Endothelial cell (in vitro differentiated cells): ENCODE data around the gene TMEM184A. TPM values are rescaled to one million over a fixed set of nuclear protein-coding genes. Genes with fewer than 3 reads are reported as not detected.

ENCODE experiments used
- DNase-seq: peaks from one replicate; pipeline ENCODE4 v3.0.0; 2021; ENCODE audit warnings: low spot score
- H3K27ac Mint-ChIP-seq: one replicate; pipeline ENCODE4 v1.8.0; 2021; ENCODE audit warnings: mixed read lengths, inconsistent platforms; ENCODE audit not compliant: unreplicated experiment
- H3K27me3 Mint-ChIP-seq: one replicate; pipeline ENCODE4 v1.8.0; 2021; ENCODE audit warnings: mild to moderate bottlenecking, moderate library complexity, mixed read lengths, inconsistent platforms; ENCODE audit not compliant: unreplicated experiment
- H3K36me3 Mint-ChIP-seq: one replicate; pipeline ENCODE4 v1.8.0; 2021; ENCODE audit warnings: mild to moderate bottlenecking, low read depth, mixed read lengths, inconsistent platforms; ENCODE audit not compliant: unreplicated experiment
- H3K4me1 Mint-ChIP-seq: one replicate; pipeline ENCODE4 v1.8.0; 2021; ENCODE audit warnings: mild to moderate bottlenecking, mixed read lengths, inconsistent platforms; ENCODE audit not compliant: unreplicated experiment
- H3K4me3 Mint-ChIP-seq: one replicate; pipeline ENCODE4 v1.8.0; 2021; ENCODE audit warnings: mild to moderate bottlenecking, mixed read lengths, inconsistent platforms; ENCODE audit not compliant: unreplicated experiment
- H3K9me3 Mint-ChIP-seq: one replicate; pipeline ENCODE4 v1.8.0; 2021; ENCODE audit warnings: mixed read lengths, inconsistent platforms; ENCODE audit not compliant: unreplicated experiment
- total RNA-seq: library from RNA; stranded (reverse); fragmentation: NEBNext Ultra II Directional; extraction: Animal tissue kit (Norgen Biotek cat#: 25700); gene quantifications from one replicate; pipeline ENCODE4 v1.2.1, GENCODE V29; 2021; ENCODE audit not compliant: unreplicated experiment
- TF ChIP-seq, protein P1 (sequence below): fragments of 200-600 bp; sonication (generic); IDR thresholded peaks from one replicate; pipeline ENCODE4 v1.5.0; 2021; ENCODE audit warnings: antibody characterized with exemption; ENCODE audit not compliant: unreplicated experiment

The TMEM184A gene
- total RNA-seq, 1 donor from 2014 or later = 0.21 TPM

DNA sequence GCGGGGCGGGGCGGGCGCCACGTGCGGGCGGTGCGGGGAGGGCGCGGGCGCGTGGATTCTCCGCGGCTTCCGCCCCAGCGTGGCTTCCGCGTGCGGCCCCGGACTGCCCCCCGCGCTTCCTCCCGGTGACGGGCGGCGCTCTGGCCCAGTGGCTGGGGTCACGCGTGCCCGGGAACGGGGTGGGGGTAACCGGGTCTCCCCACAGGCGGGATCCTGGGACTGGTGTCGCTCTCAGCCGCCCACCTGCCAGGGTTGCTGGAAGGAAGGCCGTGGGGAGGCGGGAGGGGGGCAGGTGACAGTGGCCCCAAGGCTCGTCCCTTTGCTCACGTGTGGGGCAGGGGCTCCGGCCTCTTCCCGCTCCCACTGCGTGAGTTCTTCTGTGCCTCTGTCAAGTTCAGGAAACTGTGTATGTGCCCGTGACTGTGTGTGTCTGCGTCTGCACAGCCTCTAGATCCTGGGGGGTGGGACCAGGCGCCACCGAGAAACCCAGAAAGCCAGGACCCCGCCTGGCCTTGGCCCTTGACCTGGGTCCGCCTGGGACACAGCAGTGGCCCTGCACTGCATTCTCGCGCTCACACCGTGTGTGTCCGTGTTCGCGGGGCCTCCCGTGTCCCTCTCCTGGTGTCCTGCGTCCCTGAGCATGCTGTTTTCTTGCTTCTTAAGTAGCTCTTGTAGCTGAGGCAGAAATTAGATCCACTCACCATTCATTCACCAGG lies 24.6 kb downstream of the TMEM184A start:
- TF ChIP-seq, protein P1, sequence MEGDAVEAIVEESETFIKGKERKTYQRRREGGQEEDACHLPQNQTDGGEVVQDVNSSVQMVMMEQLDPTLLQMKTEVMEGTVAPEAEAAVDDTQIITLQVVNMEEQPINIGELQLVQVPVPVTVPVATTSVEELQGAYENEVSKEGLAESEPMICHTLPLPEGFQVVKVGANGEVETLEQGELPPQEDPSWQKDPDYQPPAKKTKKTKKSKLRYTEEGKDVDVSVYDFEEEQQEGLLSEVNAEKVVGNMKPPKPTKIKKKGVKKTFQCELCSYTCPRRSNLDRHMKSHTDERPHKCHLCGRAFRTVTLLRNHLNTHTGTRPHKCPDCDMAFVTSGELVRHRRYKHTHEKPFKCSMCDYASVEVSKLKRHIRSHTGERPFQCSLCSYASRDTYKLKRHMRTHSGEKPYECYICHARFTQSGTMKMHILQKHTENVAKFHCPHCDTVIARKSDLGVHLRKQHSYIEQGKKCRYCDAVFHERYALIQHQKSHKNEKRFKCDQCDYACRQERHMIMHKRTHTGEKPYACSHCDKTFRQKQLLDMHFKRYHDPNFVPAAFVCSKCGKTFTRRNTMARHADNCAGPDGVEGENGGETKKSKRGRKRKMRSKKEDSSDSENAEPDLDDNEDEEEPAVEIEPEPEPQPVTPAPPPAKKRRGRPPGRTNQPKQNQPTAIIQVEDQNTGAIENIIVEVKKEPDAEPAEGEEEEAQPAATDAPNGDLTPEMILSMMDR = no peak
- H3K4me3 Mint-ChIP-seq = peak overlapping the region; percentile 87
- H3K9me3 Mint-ChIP-seq = no peaks in the 10 kb centered on the region
- peaks cover 4% of the 10 kb centered on the region for H3K4me1 Mint-ChIP-seq
- H3K36me3 Mint-ChIP-seq = no peaks in the 10 kb centered on the region
- H3K27me3 Mint-ChIP-seq = peaks cover 2% of the 10 kb centered on the region
- H3K27ac Mint-ChIP-seq = no peak overlapping the region
- no peak for DNase-seq

GRCh38 chr7:1530946-1531262 lies 25.1 kb downstream of the TMEM184A start:
- H3K4me3 Mint-ChIP-seq = no peak overlapping the region
- DNase-seq = no peak
- H3K27me3 Mint-ChIP-seq = peaks cover 2% of the 10 kb centered on the region
- H3K27ac Mint-ChIP-seq = no peak overlapping the region
- H3K4me1 Mint-ChIP-seq = peaks cover 4% of the 10 kb centered on the region
- H3K9me3 Mint-ChIP-seq = no peaks in the 10 kb centered on the region
- TF ChIP-seq, protein P1 = no peak
- H3K36me3 Mint-ChIP-seq = no peaks in the 10 kb centered on the region

DNA sequence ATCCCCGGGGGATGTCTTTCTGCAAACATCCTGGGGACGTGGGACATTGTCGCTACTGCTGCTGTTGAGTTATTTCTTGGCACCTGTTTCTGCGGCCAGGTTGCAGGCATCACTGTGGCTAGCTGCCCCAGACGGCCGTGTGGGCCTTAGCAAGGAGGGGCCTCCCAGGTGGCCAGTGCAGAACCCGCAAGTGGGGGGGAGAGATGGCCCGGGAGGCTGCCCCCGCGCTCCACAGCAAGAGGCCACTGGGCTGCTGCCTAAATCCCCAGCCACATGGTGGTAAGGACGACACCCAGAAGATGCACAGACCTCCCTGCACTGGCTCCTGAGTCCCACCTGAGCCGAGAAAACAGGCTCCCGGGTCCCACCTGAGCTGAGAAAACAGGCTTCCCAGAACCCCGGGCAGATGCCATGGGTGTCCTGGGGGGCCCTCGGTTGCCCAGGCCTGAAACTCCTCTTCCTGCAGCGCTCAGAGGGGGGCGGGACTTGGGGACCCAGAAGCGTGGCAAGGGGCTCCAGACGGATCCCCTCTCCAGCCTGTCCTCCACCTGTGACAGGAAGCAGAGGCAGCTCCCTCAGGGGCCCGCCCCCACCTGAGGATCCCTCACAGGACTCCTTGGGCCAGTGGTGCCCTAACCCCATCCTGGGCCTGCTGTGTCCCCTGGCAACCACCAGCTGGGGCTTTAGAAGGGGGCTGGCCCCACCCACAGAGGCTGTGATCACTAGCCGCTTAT lies 26.5 kb downstream of the TMEM184A start:
- TF ChIP-seq, protein P1 = no peak
- Mint-ChIP-seq H3K9me3 (no peaks in the 10 kb centered on the region), H3K4me1 (peaks cover 4% of the 10 kb centered on the region), H3K4me3 (peak overlapping the region; percentile 86), H3K27ac (peak overlapping the region; percentile 36), H3K36me3 (no peaks in the 10 kb centered on the region), H3K27me3 (peaks cover 8% of the 10 kb centered on the region)
- no peak for DNase-seq

- H3K36me3 Mint-ChIP-seq = no peaks in the 10 kb centered on the region
- no peak overlapping the region for H3K4me3 Mint-ChIP-seq
- TF ChIP-seq, protein P1 = no peak
- no peaks in the 10 kb centered on the region for H3K9me3 Mint-ChIP-seq
- H3K4me1 Mint-ChIP-seq = peaks cover 4% of the 10 kb centered on the region
- H3K27ac Mint-ChIP-seq = no peak overlapping the region
- DNase-seq = no peak
- peaks cover 6% of the 10 kb centered on the region for H3K27me3 Mint-ChIP-seq
Measured at GRCh38 chr7:1526271-1526754, 29.7 kb downstream of the TMEM184A start.

DNA sequence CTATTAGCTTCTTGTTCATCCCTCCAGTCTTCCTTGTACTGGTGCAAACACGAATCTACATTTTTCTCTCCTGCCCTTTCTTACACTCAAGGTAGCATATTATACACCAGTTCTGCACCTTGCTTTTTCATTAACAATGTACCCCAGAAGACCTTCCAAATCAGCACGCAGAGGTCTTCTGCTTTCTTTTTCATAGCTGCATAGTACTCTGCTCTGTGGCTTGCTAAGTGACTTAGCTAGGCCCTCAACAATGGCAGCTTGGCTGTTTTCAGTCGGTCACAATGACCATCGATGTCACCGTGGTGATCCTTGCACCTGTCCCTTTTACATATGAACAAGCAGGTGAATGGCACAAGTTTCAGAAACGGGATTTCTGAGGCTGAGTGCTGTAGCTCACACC lies 30.6 kb downstream of the TMEM184A start:
- DNase-seq = no peak
- H3K9me3 Mint-ChIP-seq = no peaks in the 10 kb centered on the region
- H3K27me3 Mint-ChIP-seq = peaks cover 6% of the 10 kb centered on the region
- H3K27ac Mint-ChIP-seq = no peak overlapping the region
- H3K4me1 Mint-ChIP-seq = peaks cover 4% of the 10 kb centered on the region
- no peak overlapping the region for H3K4me3 Mint-ChIP-seq
- no peaks in the 10 kb centered on the region for H3K36me3 Mint-ChIP-seq
- TF ChIP-seq, protein P1 = no peak
